D721Med (cell line): ENCODE results near the gene PAK4.

Experiments used
- DNase-seq: peaks from one replicate; pipeline ENCODE4 v3.0.0; 2011; ENCODE audit warnings: low spot score; ENCODE audit not compliant: insufficient read length
- FAIRE-seq: peaks from 2 replicates; lab custom pipeline; 2011; peaks lifted over from hg19 to GRCh38; lab: Jason Lieb, UNC
- TF ChIP-seq, protein P1 (sequence below): IDR thresholded peaks from 2 replicates; pipeline ENCODE4 v1.5.1; 2012; ENCODE audit warnings: mild to moderate bottlenecking, control low read depth; ENCODE audit not compliant: insufficient read depth; ENCODE audit errors: missing control alignments

The PAK4 gene

DNA sequence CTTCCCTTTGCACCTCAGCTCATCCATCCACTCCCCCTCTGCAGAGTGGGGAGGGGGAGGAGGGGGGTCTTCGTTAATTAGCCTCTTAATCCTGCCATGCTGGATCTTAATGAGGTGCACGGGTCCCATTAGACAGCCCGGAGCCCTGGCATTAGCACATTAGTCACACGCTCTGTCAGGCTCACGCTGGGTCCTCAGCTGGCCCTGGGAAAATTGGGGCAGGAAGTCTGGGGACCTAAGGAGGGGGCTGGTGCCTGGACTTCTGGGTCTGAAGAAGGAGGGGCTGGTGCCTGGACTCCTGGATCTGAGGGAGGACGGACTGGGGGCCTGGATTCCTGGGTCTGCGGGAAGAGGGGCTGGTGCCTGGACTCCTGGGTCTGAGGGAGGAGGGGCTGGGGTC, 70.7 kb downstream of the PAK4 start:
- FAIRE-seq = no peak
- TF ChIP-seq, protein P1, sequence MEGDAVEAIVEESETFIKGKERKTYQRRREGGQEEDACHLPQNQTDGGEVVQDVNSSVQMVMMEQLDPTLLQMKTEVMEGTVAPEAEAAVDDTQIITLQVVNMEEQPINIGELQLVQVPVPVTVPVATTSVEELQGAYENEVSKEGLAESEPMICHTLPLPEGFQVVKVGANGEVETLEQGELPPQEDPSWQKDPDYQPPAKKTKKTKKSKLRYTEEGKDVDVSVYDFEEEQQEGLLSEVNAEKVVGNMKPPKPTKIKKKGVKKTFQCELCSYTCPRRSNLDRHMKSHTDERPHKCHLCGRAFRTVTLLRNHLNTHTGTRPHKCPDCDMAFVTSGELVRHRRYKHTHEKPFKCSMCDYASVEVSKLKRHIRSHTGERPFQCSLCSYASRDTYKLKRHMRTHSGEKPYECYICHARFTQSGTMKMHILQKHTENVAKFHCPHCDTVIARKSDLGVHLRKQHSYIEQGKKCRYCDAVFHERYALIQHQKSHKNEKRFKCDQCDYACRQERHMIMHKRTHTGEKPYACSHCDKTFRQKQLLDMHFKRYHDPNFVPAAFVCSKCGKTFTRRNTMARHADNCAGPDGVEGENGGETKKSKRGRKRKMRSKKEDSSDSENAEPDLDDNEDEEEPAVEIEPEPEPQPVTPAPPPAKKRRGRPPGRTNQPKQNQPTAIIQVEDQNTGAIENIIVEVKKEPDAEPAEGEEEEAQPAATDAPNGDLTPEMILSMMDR = no peak
- DNase-seq = no peak

DNA sequence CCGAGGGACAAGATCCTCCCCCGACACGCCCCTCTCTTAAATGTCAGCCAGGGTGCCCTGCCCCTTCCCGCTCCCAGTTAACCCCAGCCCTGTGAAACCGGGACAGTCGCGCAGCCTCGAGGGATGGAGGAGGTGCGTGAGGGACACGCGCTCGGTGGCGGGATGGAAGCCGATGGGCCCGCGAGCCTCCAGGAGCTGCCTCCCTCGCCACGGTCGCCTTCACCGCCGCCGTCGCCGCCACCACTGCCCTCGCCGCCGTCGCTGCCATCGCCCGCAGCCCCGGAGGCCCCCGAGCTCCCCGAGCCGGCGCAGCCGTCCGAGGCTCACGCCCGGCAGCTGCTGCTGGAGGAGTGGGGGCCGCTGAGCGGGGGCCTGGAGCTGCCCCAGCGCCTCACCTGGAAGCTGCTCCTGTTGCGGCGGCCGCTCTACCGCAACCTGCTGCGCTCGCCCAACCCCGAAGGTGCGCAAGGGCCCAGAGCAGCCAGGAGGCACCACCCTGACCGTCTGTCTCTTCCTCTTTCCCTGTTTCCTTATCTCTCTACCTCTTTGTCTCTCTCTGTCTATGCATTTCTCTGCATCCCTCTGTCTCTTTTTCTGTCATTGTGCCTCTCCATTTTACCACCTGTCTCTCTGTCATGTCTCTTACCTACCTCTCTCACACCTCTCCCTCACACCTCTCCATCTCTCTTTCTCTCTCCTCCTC, 71.4 kb downstream of the PAK4 start, which contains the start of gene NCCRP1:
TSS of gene NCCRP1 (plus strand) at position 105 of the 703 bp plus-strand sequence. CDS start at position 124, 19 bp downstream.
- no peak for DNase-seq
- FAIRE-seq = no peak
- TF ChIP-seq, protein P1 = no peak

DNA sequence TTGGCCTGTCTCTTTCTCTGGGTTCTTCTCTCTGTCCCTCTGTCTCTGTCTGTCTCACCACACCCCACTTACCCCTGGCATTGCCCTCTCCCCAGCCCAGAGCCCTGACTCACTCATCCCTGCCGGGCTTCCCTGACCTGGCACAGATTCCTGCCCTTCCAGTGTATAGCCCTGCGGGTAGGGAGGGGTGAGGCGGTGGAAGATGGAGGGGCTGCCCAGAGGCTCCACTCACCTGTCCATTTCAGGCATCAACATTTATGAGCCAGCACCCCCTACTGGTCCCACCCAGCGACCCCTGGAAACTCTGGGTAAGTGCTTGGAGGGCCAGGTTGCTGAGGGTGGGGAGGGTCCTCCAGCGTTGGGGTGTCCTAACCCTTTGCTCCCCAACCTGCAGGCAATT, 72.2 kb downstream of the PAK4 start:
- FAIRE-seq (no peak), DNase-seq (no peak)
- TF ChIP-seq, protein P1 = peak; percentile 6

DNA sequence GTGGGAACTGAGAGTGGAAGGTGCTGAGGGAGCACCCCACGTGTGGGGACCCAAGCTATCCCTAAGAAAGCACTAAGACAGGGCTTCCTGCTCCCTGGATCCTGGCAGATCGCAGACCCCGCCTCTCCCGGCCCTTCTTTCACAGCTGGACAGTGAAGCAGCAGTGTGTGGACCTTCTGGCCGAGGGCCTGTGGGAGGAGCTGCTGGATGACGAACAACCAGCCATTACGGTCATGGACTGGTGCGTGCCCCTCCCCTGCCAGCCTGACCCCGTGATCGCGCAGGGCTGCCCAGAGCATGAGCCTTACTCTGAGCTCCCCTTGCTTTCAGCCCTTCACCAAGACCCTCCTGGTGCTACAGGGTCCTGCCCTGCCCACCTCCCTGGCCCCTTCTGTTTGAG, 73.4 kb downstream of the PAK4 start:
- FAIRE-seq (no peak), DNase-seq (no peak)
- TF ChIP-seq, protein P1 = no peak

DNA sequence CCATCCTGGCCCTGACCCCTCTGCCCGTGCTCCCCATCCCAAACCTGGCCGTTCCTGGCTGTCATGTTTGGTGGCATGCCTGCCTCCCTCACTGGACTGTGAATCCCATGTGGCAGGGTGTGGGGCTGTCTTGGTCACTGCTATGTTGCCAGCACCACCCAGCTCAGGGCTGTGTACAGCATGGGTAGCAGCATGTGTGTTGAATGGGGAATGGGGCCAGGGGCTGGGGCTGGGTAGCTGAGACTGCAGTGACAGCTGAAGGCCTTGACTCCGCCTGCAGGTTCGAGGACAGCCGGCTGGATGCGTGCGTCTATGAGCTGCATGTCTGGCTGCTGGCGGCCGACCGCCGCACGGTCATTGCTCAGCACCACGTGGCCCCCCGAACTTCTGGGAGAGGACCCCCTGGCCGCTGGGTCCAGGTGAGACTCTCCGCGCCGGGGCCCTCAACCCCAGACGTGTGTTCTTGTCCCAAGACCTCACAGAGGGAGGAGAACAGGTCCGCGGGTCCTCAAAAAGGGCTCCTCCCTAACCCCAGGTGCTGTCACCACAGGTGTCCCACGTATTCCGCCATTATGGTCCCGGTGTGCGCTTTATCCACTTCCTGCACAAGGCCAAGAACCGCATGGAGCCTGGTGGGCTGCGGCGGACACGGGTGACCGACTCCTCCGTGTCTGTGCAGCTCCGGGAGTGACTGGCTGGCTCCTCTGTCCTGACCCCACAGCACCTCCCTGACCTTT, 74.6 kb downstream of the PAK4 start:
- FAIRE-seq = no peak
- no peak for DNase-seq
- TF ChIP-seq, protein P1 = no peak

DNA sequence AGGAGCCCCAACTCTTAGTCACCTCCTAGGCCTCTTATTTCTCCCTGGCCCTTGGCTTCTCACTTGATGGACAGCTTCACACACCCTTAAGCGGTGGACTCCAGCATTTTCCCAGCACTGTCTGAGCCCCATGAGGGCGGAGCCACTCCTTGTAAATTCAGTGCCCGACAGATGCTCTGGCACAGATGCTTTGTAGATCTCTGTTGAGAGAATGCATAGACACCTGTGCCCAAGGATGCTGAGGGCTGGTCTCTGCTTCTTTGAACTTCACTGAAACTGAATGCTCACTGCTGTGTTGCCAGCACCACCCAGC, 75.2 kb downstream of the PAK4 start:
- DNase-seq (no peak), FAIRE-seq (no peak)
- TF ChIP-seq, protein P1 = no peak

DNA sequence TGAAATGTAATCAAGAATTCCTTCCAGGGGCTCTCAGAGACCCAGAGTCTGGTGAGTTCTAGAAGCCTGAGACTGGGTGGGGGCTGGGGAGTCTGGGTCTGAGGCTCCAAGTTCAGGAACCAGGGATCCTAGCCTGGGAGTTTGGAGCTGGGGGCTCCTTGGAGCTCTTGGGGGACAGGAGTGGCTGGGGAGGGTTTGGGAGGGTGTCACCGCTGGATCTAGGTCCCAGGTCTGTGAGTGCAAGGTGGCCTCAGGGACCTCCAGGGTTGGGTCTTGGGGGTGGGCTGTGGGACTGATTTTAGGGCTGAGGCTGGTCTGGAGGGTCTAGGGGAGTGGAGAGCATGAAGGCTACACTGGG, 77.4 kb downstream of the PAK4 start:
- TF ChIP-seq, protein P1 = no peak
- FAIRE-seq (no peak), DNase-seq (no peak)
